Measurements from ENCODE around the gene KYNU.
"Not testable (repeated sequence)": the region's sequence is repeated elsewhere in the genome, so short reads cannot be mapped to it uniquely, and the experiment has no call there.

The KYNU gene

GRCh38 chr2:142897807-142898206, 20.3 kb downstream of the KYNU start:
- DNase-seq (ENCODE audit: extremely low read depth, low read depth): no peak
- TF ChIP-seq CTCF (IDR thresholded peaks at IDR 0.05; ENCODE audit: low read depth, low read length): no peak

- DNase-seq (ENCODE audit: extremely low read depth, low read depth): not testable (repeated sequence)
These were observed 22.9 kb downstream of the KYNU start for GRCh38 chr2:142900327-142900726.

- TF ChIP-seq CTCF (IDR thresholded peaks at IDR 0.05; ENCODE audit: low read depth, low read length): no peak
- DNase-seq (ENCODE audit: extremely low read depth, low read depth): no peak
These were observed 24.3 kb downstream of the KYNU start for GRCh38 chr2:142901780-142902179.

- DNase-seq (ENCODE audit: extremely low read depth, low read depth): not testable (repeated sequence)
These were observed 26.3 kb downstream of the KYNU start for GRCh38 chr2:142903726-142904125.

- no peak for TF ChIP-seq CTCF (IDR thresholded peaks at IDR 0.05; ENCODE audit: low read depth, low read length)
- no peak for DNase-seq (ENCODE audit: extremely low read depth, low read depth)
These were observed 30.2 kb downstream of the KYNU start for GRCh38 chr2:142907653-142908052.

- TF ChIP-seq CTCF (IDR thresholded peaks at IDR 0.05; ENCODE audit: low read depth, low read length): no peak
- DNase-seq (ENCODE audit: extremely low read depth, low read depth): no peak
These were observed 37.2 kb downstream of the KYNU start for GRCh38 chr2:142914507-142915313.

- no peak for TF ChIP-seq CTCF (IDR thresholded peaks at IDR 0.05; ENCODE audit: low read depth, low read length)
- DNase-seq (ENCODE audit: extremely low read depth, low read depth): no peak
These were observed 38.0 kb downstream of the KYNU start for GRCh38 chr2:142915502-142915901.

GRCh38 chr2:142918624-142919023, 41.2 kb downstream of the KYNU start:
- TF ChIP-seq CTCF (IDR thresholded peaks at IDR 0.05; ENCODE audit: low read depth, low read length): no peak
- DNase-seq (ENCODE audit: extremely low read depth, low read depth): no peak

Data from AG09319 (cell line).